Skeletal muscle tissue (tissue), 4 donors: ENCODE data around the gene NANP. TPM values are rescaled to one million over a fixed set of nuclear protein-coding genes. Genes with fewer than 3 reads are reported as not detected.

Experiments used
- H3K27ac ChIP-seq: one replicate; pipeline ENCODE4 v1.7.0; 2013; ENCODE audit warnings: mild to moderate bottlenecking, low read depth, low read length, inconsistent platforms
- H3K27me3 ChIP-seq, 3 donors: one replicate each; pipeline ENCODE4 v1.7.0; 2013; ENCODE audit warnings: low read length in 3 of 3; ENCODE audit not compliant: control insufficient read depth in 3 of 3, insufficient read depth in 3 of 3
- H3K36me3 ChIP-seq, 3 donors: one replicate each; pipeline ENCODE4 v1.7.0; 2013; ENCODE audit warnings: low read length in 3 of 3; ENCODE audit not compliant: control insufficient read depth in 3 of 3, insufficient read depth in 3 of 3
- H3K4me1 ChIP-seq, 3 donors: one replicate each; pipeline ENCODE4 v1.7.0; 2013; ENCODE audit warnings: low read length in 3 of 3, mild to moderate bottlenecking in 3 of 3; ENCODE audit not compliant: control insufficient read depth in 3 of 3, insufficient read depth in 3 of 3
- H3K4me3 ChIP-seq, 3 donors: one replicate each; pipeline ENCODE4 v1.7.0; 2013; ENCODE audit warnings: low read length in 3 of 3
- H3K9ac ChIP-seq, 3 donors: one replicate each; pipeline ENCODE4 v1.7.0; 2013; ENCODE audit warnings: low read length in 3 of 3, mild to moderate bottlenecking in 3 of 3, moderate library complexity in 2 of 3, low read depth in 1 of 3
- H3K9me3 ChIP-seq, 3 donors: one replicate each; pipeline ENCODE4 v1.7.0; 2013; ENCODE audit warnings: low read length in 3 of 3; ENCODE audit not compliant: control insufficient read depth in 3 of 3
- total RNA-seq: library from RNA; depleted of rRNA; stranded (reverse); fragments of >200 nt; gene quantifications from one replicate; pipeline ENCODE4 v1.2.3, GENCODE V29; 2014
- donor health status: Osteomylitis.

NANP gene
- total RNA-seq, 1 donor from 2014 or later, result 5.7 TPM

GRCh38 chr20:25574411-25574810, 49.4 kb downstream of the NANP start:
- Histone ChIP-seq H3K27me3 (peaks cover 0 to under 1% (median 0%) of the 10 kb centered on the region in 3 donors), H3K4me1 (no peaks in the 10 kb centered on the region), H3K9ac (no peak overlapping the region), H3K27ac (no peak overlapping the region), H3K4me3 (no peak overlapping the region), H3K36me3 (no peaks in the 10 kb centered on the region), H3K9me3 (no peaks in the 10 kb centered on the region)

DNA sequence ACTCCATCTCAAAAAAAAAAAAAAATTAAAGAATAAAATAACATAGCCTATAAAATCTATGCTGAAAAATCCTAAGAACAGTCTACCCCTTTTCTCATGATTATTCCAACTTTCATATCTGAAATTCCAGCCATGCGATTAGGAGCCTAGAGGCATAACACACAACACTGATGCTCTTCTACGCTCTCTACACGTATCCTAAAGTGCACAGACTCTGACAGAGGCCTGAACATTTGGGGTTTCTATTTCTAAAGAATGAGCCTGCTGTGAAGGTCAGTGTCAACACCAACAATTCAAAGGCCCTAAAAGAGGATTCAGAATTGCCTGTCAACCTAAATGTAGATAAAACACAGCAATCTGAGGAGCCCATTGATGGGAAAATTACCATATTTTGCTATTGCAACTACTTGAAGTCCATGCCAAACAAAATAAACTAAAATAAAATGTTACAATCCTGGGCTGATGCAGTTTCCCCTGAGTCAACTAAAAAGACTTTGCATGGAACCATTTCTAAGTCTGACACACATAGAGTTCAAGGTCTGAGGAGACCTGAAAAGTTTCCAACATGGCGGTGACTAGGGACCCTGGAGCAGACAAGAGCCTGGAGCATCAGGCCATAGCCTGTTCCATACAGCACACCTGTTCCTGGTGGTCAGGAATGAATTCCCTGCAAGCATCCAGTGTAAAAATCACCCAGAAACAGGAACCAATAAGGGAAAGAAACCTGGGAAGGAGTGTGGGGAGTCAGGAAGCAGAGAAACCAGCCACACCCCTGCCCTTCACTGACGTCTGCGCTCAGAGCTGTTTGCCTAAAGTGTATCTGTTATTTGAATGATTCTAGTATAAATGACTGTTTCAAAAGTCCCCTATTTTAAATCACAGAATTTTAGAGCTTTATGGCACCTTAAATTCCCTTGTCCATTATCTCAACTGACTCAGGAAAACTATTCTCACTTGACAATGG, 50.2 kb downstream of the NANP start:
- Histone ChIP-seq H3K27me3 (no peaks in the 10 kb centered on the region), H3K4me1 (no peaks in the 10 kb centered on the region), H3K9ac (no peak overlapping the region), H3K27ac (no peak overlapping the region), H3K4me3 (no peak overlapping the region), H3K36me3 (no peaks in the 10 kb centered on the region), H3K9me3 (no peaks in the 10 kb centered on the region)

GRCh38 chr20:25571817-25572216, 52.0 kb downstream of the NANP start:
- no peaks in the 10 kb centered on the region for H3K27me3 ChIP-seq
- H3K36me3 ChIP-seq, result no peaks in the 10 kb centered on the region

DNA sequence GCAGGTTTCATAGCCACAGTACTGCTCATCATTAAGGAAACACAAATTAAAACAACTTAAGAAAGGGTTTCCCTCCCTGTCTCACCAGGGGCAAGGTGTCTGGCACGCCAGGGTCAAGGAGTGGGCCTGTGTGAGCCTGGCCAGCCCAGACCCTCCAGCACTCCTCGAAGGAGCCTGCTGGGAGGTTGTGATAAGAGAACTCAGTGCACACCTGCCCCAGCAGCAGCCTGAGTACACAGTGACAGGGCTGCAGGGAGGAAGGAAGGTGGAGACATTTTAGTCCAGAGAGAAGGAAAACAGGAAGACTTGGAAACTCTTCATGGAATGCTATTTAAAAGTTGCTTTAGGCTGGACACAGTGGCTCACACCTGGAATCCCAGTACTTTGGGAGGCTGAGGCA, 52.6 kb downstream of the NANP start:
- no peak overlapping the region for H3K27ac ChIP-seq
- H3K36me3 ChIP-seq, result no peaks in the 10 kb centered on the region
- H3K4me3 ChIP-seq, result no peak overlapping the region
- H3K4me1 ChIP-seq, result no peaks in the 10 kb centered on the region
- H3K9ac ChIP-seq, result no peak overlapping the region
- no peaks in the 10 kb centered on the region for H3K27me3 ChIP-seq
- H3K9me3 ChIP-seq, result no peaks in the 10 kb centered on the region

More at GRCh38 chr20:25571817-25572216, 52.0 kb downstream of the NANP start:
- Histone ChIP-seq H3K4me1 (no peaks in the 10 kb centered on the region), H3K27ac (no peak overlapping the region), H3K9me3 (no peaks in the 10 kb centered on the region), H3K9ac (no peak overlapping the region), H3K4me3 (no peak overlapping the region)

DNA sequence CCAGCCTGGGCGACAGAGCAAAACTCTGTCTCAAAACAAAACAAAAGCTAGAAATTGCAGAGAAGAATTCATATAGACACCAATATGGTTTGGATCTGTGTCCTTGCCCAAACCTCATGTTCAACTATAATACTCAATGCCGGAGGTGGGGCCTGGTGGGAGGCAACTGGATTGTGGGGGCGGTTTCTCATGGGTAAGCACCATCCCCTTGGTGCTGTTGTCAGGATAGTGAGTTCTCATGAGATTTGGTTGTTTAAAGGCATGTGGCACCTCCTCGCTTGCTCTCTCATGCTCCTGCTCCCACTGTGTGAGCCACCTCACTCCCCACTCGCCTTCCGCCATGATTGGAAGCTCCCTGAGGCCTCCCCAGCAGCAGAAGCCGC, 53.7 kb downstream of the NANP start:
- Histone ChIP-seq H3K9ac (no peak overlapping the region), H3K9me3 (no peaks in the 10 kb centered on the region), H3K27me3 (no peaks in the 10 kb centered on the region), H3K27ac (no peak overlapping the region), H3K4me3 (no peak overlapping the region), H3K4me1 (no peaks in the 10 kb centered on the region), H3K36me3 (no peaks in the 10 kb centered on the region)

- no peaks in the 10 kb centered on the region for H3K27me3 ChIP-seq
- peaks cover 0 to 2% (median 0%) of the 10 kb centered on the region in 3 donors for H3K9me3 ChIP-seq
- H3K4me3 ChIP-seq, result no peak overlapping the region
- H3K27ac ChIP-seq, result no peak overlapping the region
- no peaks in the 10 kb centered on the region for H3K4me1 ChIP-seq
- no peak overlapping the region for H3K9ac ChIP-seq
- no peaks in the 10 kb centered on the region for H3K36me3 ChIP-seq
Observed at GRCh38 chr20:25567286-25567685, 56.5 kb downstream of the NANP start.

DNA sequence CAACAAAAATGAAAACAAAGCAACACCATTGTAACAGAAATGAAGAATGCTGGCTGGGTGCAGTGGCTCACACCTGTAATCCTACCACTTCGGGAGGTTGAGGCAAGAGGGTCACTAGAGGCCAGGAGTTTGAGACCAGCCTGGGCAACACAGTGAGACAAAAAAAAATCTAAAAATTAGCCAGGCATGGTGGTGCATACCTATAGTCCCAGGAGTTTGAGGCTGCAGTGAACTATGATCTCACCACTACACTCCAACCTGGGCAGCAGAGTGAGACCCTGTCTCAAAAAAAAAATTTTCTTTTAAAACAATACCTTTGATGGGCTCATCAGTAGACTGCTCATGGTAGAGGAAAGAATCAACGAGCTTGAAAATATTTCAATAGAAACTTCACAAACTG, 57.0 kb downstream of the NANP start:
- no peaks in the 10 kb centered on the region for H3K27me3 ChIP-seq
- H3K27ac ChIP-seq, result no peak overlapping the region
- no peak overlapping the region for H3K9ac ChIP-seq
- H3K36me3 ChIP-seq, result no peaks in the 10 kb centered on the region
- H3K9me3 ChIP-seq, result peaks cover 0 to 2% (median 0%) of the 10 kb centered on the region in 3 donors
- H3K4me3 ChIP-seq, result no peak overlapping the region
- no peaks in the 10 kb centered on the region for H3K4me1 ChIP-seq

DNA sequence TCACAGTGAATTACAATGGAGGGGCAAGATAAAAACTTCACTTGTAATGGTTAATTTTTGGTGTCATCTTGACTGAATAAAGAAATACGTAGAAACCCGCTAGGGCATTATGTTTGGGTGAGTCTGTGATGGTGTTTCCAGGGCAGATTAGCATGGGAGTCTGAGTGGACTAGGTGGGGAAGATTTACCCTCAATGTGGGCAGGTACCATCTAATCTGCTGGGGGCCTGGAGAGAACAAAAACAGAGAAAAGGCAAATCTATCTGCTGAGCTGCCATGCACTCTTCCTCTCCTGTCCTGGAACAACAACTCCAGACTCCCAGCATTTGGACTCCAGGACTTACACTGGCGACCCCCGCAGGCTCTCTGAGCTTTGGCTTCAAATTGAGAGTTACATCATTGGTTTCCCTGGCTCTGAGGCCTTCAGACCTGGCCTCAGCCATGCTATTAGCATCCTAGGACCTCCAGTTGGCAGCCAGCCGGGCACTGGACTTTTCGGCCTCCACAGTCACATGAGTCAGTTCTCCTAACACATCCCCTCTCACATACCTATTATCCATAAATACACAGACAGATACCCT, 58.1 kb downstream of the NANP start:
- no peak overlapping the region for H3K27ac ChIP-seq
- H3K27me3 ChIP-seq, result no peaks in the 10 kb centered on the region
- H3K9ac ChIP-seq, result no peak overlapping the region
- H3K36me3 ChIP-seq, result no peaks in the 10 kb centered on the region
- H3K9me3 ChIP-seq, result peaks cover 0 to 2% (median 0%) of the 10 kb centered on the region in 3 donors
- H3K4me1 ChIP-seq, result no peaks in the 10 kb centered on the region
- H3K4me3 ChIP-seq, result no peak overlapping the region

DNA sequence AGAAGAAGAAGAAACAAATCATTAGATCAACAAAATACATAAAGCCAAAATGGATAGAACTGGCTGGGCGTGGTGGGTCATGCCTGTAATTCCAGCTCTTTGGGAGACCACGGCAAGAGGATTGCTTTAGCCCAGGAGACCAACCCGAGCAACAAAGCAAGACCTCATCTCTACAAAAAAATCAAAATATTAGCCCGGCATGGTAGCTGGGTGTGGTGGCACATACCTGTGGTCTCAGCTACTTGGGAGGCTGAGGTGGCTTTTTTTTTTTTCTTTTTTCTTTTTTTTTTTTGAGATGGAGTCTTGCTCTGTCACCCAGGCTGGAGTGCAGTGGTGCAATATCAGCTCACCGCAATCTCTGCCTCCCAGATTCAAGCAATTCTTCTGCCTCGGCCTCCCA, 59.9 kb downstream of the NANP start:
- H3K4me3 ChIP-seq, result no peak overlapping the region

GRCh38 chr20:25563362-25563761, 60.5 kb downstream of the NANP start:
- H3K4me1 ChIP-seq, result no peaks in the 10 kb centered on the region
- no peak overlapping the region for H3K27ac ChIP-seq
- no peaks in the 10 kb centered on the region for H3K27me3 ChIP-seq
- no peak overlapping the region for H3K9ac ChIP-seq
- no peak overlapping the region for H3K4me3 ChIP-seq
- peaks cover 0 to 2% (median 0%) of the 10 kb centered on the region in 3 donors for H3K9me3 ChIP-seq
- no peaks in the 10 kb centered on the region for H3K36me3 ChIP-seq

More for the DNA sequence above, 59.9 kb downstream of the NANP start:
- no peaks in the 10 kb centered on the region for H3K27me3 ChIP-seq
- H3K9me3 ChIP-seq, result peaks cover 0 to 2% (median 0%) of the 10 kb centered on the region in 3 donors
- H3K36me3 ChIP-seq, result no peaks in the 10 kb centered on the region
- H3K4me1 ChIP-seq, result no peaks in the 10 kb centered on the region
- no peak overlapping the region for H3K9ac ChIP-seq
- H3K27ac ChIP-seq, result no peak overlapping the region
